ENCODE measurements around the gene XIRP1. TPM values are rescaled to one million over a fixed set of nuclear protein-coding genes. Genes with fewer than 3 reads are reported as not detected.

The XIRP1 gene
- total and polyA plus RNA-seq, 7 experiments from 2014 or later, result 0.07 TPM; not detected in 6

- ChIA-PET POLR2A (no interaction called here), CTCF (no interaction called here)
- Mint-ChIP-seq H3K36me3 (peaks cover 0 to 4% (median 0%) of the 10 kb centered on the region in 5 donors), H3K27ac (no peak overlapping the region), H3K4me1 (peaks cover 4 to 38% (median 7%) of the 10 kb centered on the region in 7 donors), H3K27me3 (peaks cover 0 to 28% (median 0%) of the 10 kb centered on the region in 5 donors), H3K9me3 (peaks cover 0 to 1% (median 0%) of the 10 kb centered on the region in 11 donors), H3K4me3 (no peak overlapping the region)
- no peak overlapping the region for H3K27ac ChIP-seq (ENCODE audit: low read depth, low read length)
- no peak for DNase-seq
- H3K4me3 ChIP-seq (ENCODE audit: low read length), result no peak overlapping the region
- no peaks in the 10 kb centered on the region for H3K9me3 ChIP-seq (ENCODE audit: control insufficient read depth in 2 of 3, low read length in 3 of 3)
- no peak for ATAC-seq
- H3K4me1 ChIP-seq (ENCODE audit: control insufficient read depth in 2 of 2, insufficient read depth in 2 of 2, low read length in 2 of 2), result peaks cover 0 to 6% of the 10 kb centered on the region in 2 donors
- no peaks in the 10 kb centered on the region for H3K36me3 ChIP-seq (ENCODE audit: control insufficient read depth in 2 of 3, insufficient read depth in 3 of 3, low read length in 3 of 3)
- H3K27me3 ChIP-seq (ENCODE audit: control insufficient read depth in 2 of 2, insufficient read depth in 2 of 2, low read length in 2 of 2), result no peaks in the 10 kb centered on the region
- intact Hi-C loops (cut with micrococcal nuclease), result no loop called here
Measured at GRCh38 chr3:39211332-39212130, 19.1 kb upstream of the XIRP1 start.

GRCh38 chr3:39210078-39210477 is 17.7 kb upstream of the XIRP1 start:
- intact Hi-C loops (cut with micrococcal nuclease), result no loop called here
- H3K9me3 ChIP-seq (ENCODE audit: control insufficient read depth in 2 of 3, low read length in 3 of 3), result no peaks in the 10 kb centered on the region
- H3K9me3 Mint-ChIP-seq, result peaks cover 0 to 1% (median 0%) of the 10 kb centered on the region in 11 donors
- DNase-seq (no peak), ATAC-seq (no peak)
- H3K36me3 Mint-ChIP-seq, result peaks cover 0 to 4% (median 0%) of the 10 kb centered on the region in 5 donors
- no peak overlapping the region for H3K27ac ChIP-seq (ENCODE audit: low read depth, low read length)
- peaks cover 0 to 28% (median 7%) of the 10 kb centered on the region in 7 donors for H3K4me1 Mint-ChIP-seq
- no peak overlapping the region for H3K4me3 Mint-ChIP-seq
- no peaks in the 10 kb centered on the region for H3K36me3 ChIP-seq (ENCODE audit: control insufficient read depth in 2 of 3, insufficient read depth in 3 of 3, low read length in 3 of 3)
- CTCF ChIA-PET, result interaction anchor here (1.7 kb wide), 1 partner anchor 78 kb away, joined by 4 read pairs; no protein-coding TSS in a partner anchor
- no peak overlapping the region for H3K27ac Mint-ChIP-seq
- H3K4me1 ChIP-seq (ENCODE audit: control insufficient read depth in 2 of 2, insufficient read depth in 2 of 2, low read length in 2 of 2), result peaks cover 0 to 6% of the 10 kb centered on the region in 2 donors
- H3K27me3 Mint-ChIP-seq, result peaks cover 0 to 33% (median 0%) of the 10 kb centered on the region in 5 donors
- no peaks in the 10 kb centered on the region for H3K27me3 ChIP-seq (ENCODE audit: control insufficient read depth in 2 of 2, insufficient read depth in 2 of 2, low read length in 2 of 2)
- H3K4me3 ChIP-seq (ENCODE audit: low read length), result no peak overlapping the region
- POLR2A ChIA-PET, result no interaction called here

- Mint-ChIP-seq H3K4me1 (peaks cover 0 to 28% (median 7%) of the 10 kb centered on the region in 7 donors), H3K4me3 (no peak overlapping the region), H3K27me3 (peaks cover 0 to 36% (median 0%) of the 10 kb centered on the region in 5 donors), H3K27ac (no peak overlapping the region), H3K36me3 (peaks cover 0 to 4% (median 0%) of the 10 kb centered on the region in 5 donors), H3K9me3 (peaks cover 0 to 1% (median 0%) of the 10 kb centered on the region in 11 donors)
- Histone ChIP-seq H3K4me1 (ENCODE audit: control insufficient read depth in 2 of 2, insufficient read depth in 2 of 2, low read length in 2 of 2) (peaks cover 0 to 6% of the 10 kb centered on the region in 2 donors), H3K36me3 (ENCODE audit: control insufficient read depth in 2 of 3, insufficient read depth in 3 of 3, low read length in 3 of 3) (no peaks in the 10 kb centered on the region), H3K4me3 (ENCODE audit: low read length) (no peak overlapping the region), H3K27me3 (ENCODE audit: control insufficient read depth in 2 of 2, insufficient read depth in 2 of 2, low read length in 2 of 2) (no peaks in the 10 kb centered on the region), H3K9me3 (ENCODE audit: control insufficient read depth in 2 of 3, low read length in 3 of 3) (no peaks in the 10 kb centered on the region), H3K27ac (ENCODE audit: low read depth, low read length) (no peak overlapping the region)
- ATAC-seq (no peak), DNase-seq (no peak)
- POLR2A ChIA-PET, result interaction anchor here (0.6 kb wide), 1 partner anchor 62 kb away, joined by 3 read pairs; no protein-coding TSS in a partner anchor
- intact Hi-C loops (cut with micrococcal nuclease), result loop anchor here (5.0 kb wide), 2 partner anchors 82 to 168 kb away; no protein-coding TSS in a partner anchor
- CTCF ChIA-PET, result interaction anchor here (1.7 kb wide), 1 partner anchor 79 kb away, joined by 4 read pairs; no protein-coding TSS in a partner anchor
Measured at GRCh38 chr3:39209329-39209970, 17.1 kb upstream of the XIRP1 start.

GRCh38 chr3:39208463-39209055 is 16.2 kb upstream of the XIRP1 start:
- peaks cover 0 to 6% of the 10 kb centered on the region in 2 donors for H3K4me1 ChIP-seq (ENCODE audit: control insufficient read depth in 2 of 2, insufficient read depth in 2 of 2, low read length in 2 of 2)
- ATAC-seq (peak; percentile 70), DNase-seq (peak in 5 of 9 donors; percentile 12 to 36 (median 22))
- no peaks in the 10 kb centered on the region for H3K9me3 ChIP-seq (ENCODE audit: control insufficient read depth in 2 of 3, low read length in 3 of 3)
- Mint-ChIP-seq H3K27ac (no peak overlapping the region), H3K36me3 (peaks cover 0 to 4% (median 0%) of the 10 kb centered on the region in 5 donors), H3K9me3 (peaks cover 0 to 1% (median 0%) of the 10 kb centered on the region in 11 donors), H3K4me1 (peaks cover 0 to 25% (median 7%) of the 10 kb centered on the region in 7 donors), H3K27me3 (peaks cover 0 to 32% (median 3%) of the 10 kb centered on the region in 5 donors), H3K4me3 (no peak overlapping the region)
- no peaks in the 10 kb centered on the region for H3K36me3 ChIP-seq (ENCODE audit: control insufficient read depth in 2 of 3, insufficient read depth in 3 of 3, low read length in 3 of 3)
- H3K4me3 ChIP-seq (ENCODE audit: low read length), result no peak overlapping the region
- ChIA-PET CTCF (no interaction called here), POLR2A (no interaction called here)
- H3K27ac ChIP-seq (ENCODE audit: low read depth, low read length), result no peak overlapping the region
- H3K27me3 ChIP-seq (ENCODE audit: control insufficient read depth in 2 of 2, insufficient read depth in 2 of 2, low read length in 2 of 2), result no peaks in the 10 kb centered on the region
- intact Hi-C loops (cut with micrococcal nuclease), result loop anchor here (1.0 to 5.0 kb wide), 4 partner anchors 53 to 169 kb away; no protein-coding TSS in a partner anchor

GRCh38 chr3:39207361-39208186 is 15.2 kb upstream of the XIRP1 start:
- H3K27me3 Mint-ChIP-seq, result peaks cover 0 to 38% (median 10%) of the 10 kb centered on the region in 5 donors
- ChIA-PET CTCF (no interaction called here), POLR2A (no interaction called here)
- H3K4me3 Mint-ChIP-seq, result no peak overlapping the region
- Histone ChIP-seq H3K27me3 (ENCODE audit: control insufficient read depth in 2 of 2, insufficient read depth in 2 of 2, low read length in 2 of 2) (no peaks in the 10 kb centered on the region), H3K27ac (ENCODE audit: low read depth, low read length) (no peak overlapping the region), H3K4me3 (ENCODE audit: low read length) (no peak overlapping the region), H3K4me1 (ENCODE audit: control insufficient read depth in 2 of 2, insufficient read depth in 2 of 2, low read length in 2 of 2) (peaks cover 0 to 6% of the 10 kb centered on the region in 2 donors), H3K9me3 (ENCODE audit: control insufficient read depth in 2 of 3, low read length in 3 of 3) (no peaks in the 10 kb centered on the region), H3K36me3 (ENCODE audit: control insufficient read depth in 2 of 3, insufficient read depth in 3 of 3, low read length in 3 of 3) (no peaks in the 10 kb centered on the region)
- intact Hi-C loops (cut with micrococcal nuclease), result loop anchor here (1.0 to 5.0 kb wide), 4 partner anchors 54 to 170 kb away; no protein-coding TSS in a partner anchor
- peak overlapping the region in 1 of 9 donors; percentile 38 for H3K27ac Mint-ChIP-seq
- H3K4me1 Mint-ChIP-seq, result peaks cover 0 to 25% (median 7%) of the 10 kb centered on the region in 7 donors
- peaks cover 0 to 4% (median 0%) of the 10 kb centered on the region in 5 donors for H3K36me3 Mint-ChIP-seq
- ATAC-seq (no peak), DNase-seq (no peak)
- H3K9me3 Mint-ChIP-seq, result peaks cover 0 to 2% (median 0%) of the 10 kb centered on the region in 11 donors

Measured in naive thymus-derived CD4-positive, alpha-beta T cell (primary cell).